Adrenal gland (tissue), 5 donors: ENCODE results near the gene GPC6.

ENCODE experiments used
- POLR2A ChIP-seq, 2 donors: fragments of 450-650 bp; IDR thresholded peaks; one replicate each; pipeline ENCODE4 v1.6.1; 2017; ENCODE audit warnings: antibody characterized with exemption in 2 of 2, mild to moderate bottlenecking in 2 of 2, moderate library complexity in 1 of 2
- TF ChIP-seq, protein P1 (sequence below), 6 experiments: fragments of 450-650 bp in 4 of 6; fragments of 200-600 bp in 2 of 6; sonication (generic) in 1 of 6; IDR thresholded peaks; 1 replicate in 5 of 6; 2 replicates in 1 of 6; pipeline versions ENCODE4 v1.5.1 to v1.8.0; 2016 to 2021; ENCODE audit warnings: antibody characterized with exemption in 6 of 6, mild to moderate bottlenecking in 2 of 6, moderate library complexity in 1 of 6
- donor health status: DM: no; HTN: no; CAD: no.

- TF ChIP-seq, protein P1, sequence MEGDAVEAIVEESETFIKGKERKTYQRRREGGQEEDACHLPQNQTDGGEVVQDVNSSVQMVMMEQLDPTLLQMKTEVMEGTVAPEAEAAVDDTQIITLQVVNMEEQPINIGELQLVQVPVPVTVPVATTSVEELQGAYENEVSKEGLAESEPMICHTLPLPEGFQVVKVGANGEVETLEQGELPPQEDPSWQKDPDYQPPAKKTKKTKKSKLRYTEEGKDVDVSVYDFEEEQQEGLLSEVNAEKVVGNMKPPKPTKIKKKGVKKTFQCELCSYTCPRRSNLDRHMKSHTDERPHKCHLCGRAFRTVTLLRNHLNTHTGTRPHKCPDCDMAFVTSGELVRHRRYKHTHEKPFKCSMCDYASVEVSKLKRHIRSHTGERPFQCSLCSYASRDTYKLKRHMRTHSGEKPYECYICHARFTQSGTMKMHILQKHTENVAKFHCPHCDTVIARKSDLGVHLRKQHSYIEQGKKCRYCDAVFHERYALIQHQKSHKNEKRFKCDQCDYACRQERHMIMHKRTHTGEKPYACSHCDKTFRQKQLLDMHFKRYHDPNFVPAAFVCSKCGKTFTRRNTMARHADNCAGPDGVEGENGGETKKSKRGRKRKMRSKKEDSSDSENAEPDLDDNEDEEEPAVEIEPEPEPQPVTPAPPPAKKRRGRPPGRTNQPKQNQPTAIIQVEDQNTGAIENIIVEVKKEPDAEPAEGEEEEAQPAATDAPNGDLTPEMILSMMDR (IDR thresholded peaks at IDR 0.05), result no peak
- no peak for TF ChIP-seq POLR2A (IDR thresholded peaks at IDR 0.05)
Measured at GRCh38 chr13:93505104-93505952, 278.7 kb downstream of the GPC6 start.
